B cell (primary cell): Measurements from ENCODE around the gene CRYBA1. TPM values are rescaled to one million over a fixed set of nuclear protein-coding genes. Genes with fewer than 3 reads are reported as not detected.

Experiments
- ATAC-seq: fragments of 200-7000 bp; cut with Tn5 transposase; one replicate; pipeline ENCODE4 v1.10.0; 2021; ENCODE audit warnings: low read depth, mild to moderate bottlenecking, moderate number of reproducible peaks, moderate library complexity
- CTCF ChIA-PET: fragments of 350-600 bp; sonication (Branson Sonifier 250); formaldehyde crosslinking; loops from one replicate; lab custom pipeline; 2021; ENCODE audit warnings: antibody characterized with exemption, inconsistent platforms; lab: Charles Lee
- POLR2A ChIA-PET: fragments of 350-600 bp; sonication (Branson Sonifier 250); formaldehyde crosslinking; loops from one replicate; lab custom pipeline; 2021; ENCODE audit warnings: antibody characterized with exemption; lab: Charles Lee
- DNase-seq: peaks from one replicate; pipeline ENCODE4 v3.0.0; 2013
- H2AFZ ChIP-seq: 2 replicates; pipeline ENCODE4 v1.6.1; 2012; ENCODE audit warnings: mild to moderate bottlenecking, low read depth, low read length; ENCODE audit not compliant: insufficient read depth, poor library complexity, severe bottlenecking
- H3K27ac ChIP-seq, 2 donors: 1 replicate in 1 of 2; 2 replicates in 1 of 2; pipeline ENCODE4 v1.5.1; 2012 to 2013; ENCODE audit warnings: low read length in 2 of 2, mild to moderate bottlenecking in 2 of 2, moderate library complexity in 1 of 2
- H3K27me3 ChIP-seq, 4 experiments: fragments of 200-600 bp in 1 of 4; sonication (generic) in 1 of 4; replicated peaks in 1 of 4; 1 replicate in 2 of 4; 2 replicates in 2 of 4; pipeline versions ENCODE4 v1.6.1 to v1.7.0; 2013 to 2016; ENCODE audit warnings: low read length in 3 of 4, mild to moderate bottlenecking in 2 of 4, mixed read lengths in 1 of 4, moderate library complexity in 1 of 4; ENCODE audit not compliant: insufficient read depth in 4 of 4, control insufficient read depth in 3 of 4; ENCODE audit errors: control extremely low read depth in 1 of 4
- H3K36me3 ChIP-seq, 2 experiments: replicated peaks in 1 of 2; 1 replicate in 1 of 2; 2 replicates in 1 of 2; pipeline versions ENCODE4 v1.6.1 to v1.7.1; 2013; ENCODE audit warnings: low read length in 1 of 2; ENCODE audit not compliant: insufficient read depth in 2 of 2, control insufficient read depth in 1 of 2; ENCODE audit errors: control extremely low read depth in 1 of 2, extremely low read depth in 1 of 2
- H3K4me1 ChIP-seq, 2 donors: fragments of 200-600 bp in 1 of 2; sonication (generic) in 1 of 2; 1 replicate in 1 of 2; 2 replicates in 1 of 2; pipeline versions ENCODE4 v1.5.1 to v1.6.1; 2013 to 2017; ENCODE audit warnings: low read length in 2 of 2; ENCODE audit not compliant: control insufficient read depth in 2 of 2, insufficient read depth in 2 of 2
- H3K4me2 ChIP-seq: replicated peaks from 2 replicates; pipeline ENCODE3; 2012; ENCODE audit warnings: mild to moderate bottlenecking, low read depth, low read length; ENCODE audit not compliant: poor library complexity, severe bottlenecking
- H3K4me3 ChIP-seq, 5 experiments: fragments of 200-600 bp in 1 of 5; sonication (generic) in 1 of 5; 1 replicate in 3 of 5; 2 replicates in 2 of 5; pipeline versions ENCODE4 v1.5.1 to v1.7.0; 2011 to 2016; ENCODE audit warnings: low read length in 4 of 5, mild to moderate bottlenecking in 4 of 5, low read depth in 2 of 5, control low read depth in 1 of 5, moderate library complexity in 1 of 5; ENCODE audit not compliant: insufficient read depth in 1 of 5; ENCODE audit errors: control extremely low read depth in 1 of 5, extremely low read depth in 1 of 5
- H3K79me2 ChIP-seq: fragments of 200-600 bp; sonication (generic); one replicate; pipeline ENCODE4 v1.6.0; 2016; ENCODE audit warnings: low read length; ENCODE audit not compliant: control insufficient read depth, insufficient read depth
- H3K9ac ChIP-seq: fragments of 200-600 bp; sonication (generic); 2 replicates; pipeline ENCODE4 v1.6.1; 2017; ENCODE audit warnings: mild to moderate bottlenecking, low read length, moderate library complexity
- H3K9me3 ChIP-seq, 3 donors: one replicate each; pipeline versions ENCODE4 v1.6.1 to v1.7.1; 2013; ENCODE audit warnings: low read length in 2 of 3; ENCODE audit not compliant: control insufficient read depth in 2 of 3, insufficient read depth in 1 of 3; ENCODE audit errors: control extremely low read depth in 1 of 3
- H4K20me1 ChIP-seq: 2 replicates; pipeline ENCODE4 v1.6.0; 2012; ENCODE audit warnings: mild to moderate bottlenecking, low read length; ENCODE audit not compliant: insufficient read depth, control insufficient read depth, poor library complexity, severe bottlenecking
- H3K27ac Mint-ChIP-seq: one replicate; pipeline ENCODE4 v1.8.0; 2021; ENCODE audit warnings: mixed read lengths
- H3K27me3 Mint-ChIP-seq: one replicate; pipeline ENCODE4 v1.8.0; 2021; ENCODE audit warnings: mixed read lengths
- H3K4me1 Mint-ChIP-seq: one replicate; pipeline ENCODE4 v1.8.0; 2021; ENCODE audit warnings: mixed read lengths
- H3K4me3 Mint-ChIP-seq: one replicate; pipeline ENCODE4 v1.8.0; 2021; ENCODE audit warnings: mixed read lengths
- H3K9me3 Mint-ChIP-seq: one replicate; pipeline ENCODE4 v1.8.0; 2022; ENCODE audit warnings: mixed read lengths; ENCODE audit not compliant: insufficient read depth
- EZH2 ChIP-seq: IDR thresholded peaks from 2 replicates; pipeline ENCODE4 v1.6.1; 2012; ENCODE audit warnings: borderline replicate concordance, low read depth, mild to moderate bottlenecking, moderate library complexity, low read length; ENCODE audit not compliant: insufficient read depth, poor library complexity, severe bottlenecking
- WGBS: methylation state at CpG from one replicate; pipeline ENCODE4 v1.1.5; 2013; ENCODE audit warnings: missing lambda C conversion rate; ENCODE audit not compliant: insufficient coverage; 5-methylcytosine and 5-hydroxymethylcytosine counted together
- intact Hi-C: fragments of 100-400 bp; cut with micrococcal nuclease; formaldehyde crosslinking; loops from one replicate; pipeline ENCODE4 v1.10.0; 2022
- polyA plus RNA-seq: library from polyadenylated mRNA; depleted of rRNA; stranded (reverse); fragments of >200 nt; gene quantifications from 2 replicates; pipeline ENCODE4 v1.2.3, GENCODE V29; 2012
- total RNA-seq, 2 donors: library from RNA; stranded (reverse); fragments of 120-200 nt in 1 of 2; gene quantifications; 1 replicate in 1 of 2; 2 replicates in 1 of 2; pipeline versions ENCODE4 v1.2.3 to v1.2.4, GENCODE V29; 2013 to 2022
- TF ChIP-seq, protein P1 (sequence below): fragments of 200-600 bp; IDR thresholded peaks from one replicate; pipeline ENCODE4 v1.8.0; 2022; ENCODE audit warnings: antibody characterized with exemption, mild to moderate bottlenecking

The CRYBA1 gene
- total and polyA plus RNA-seq, 2 donors (not counting 1 experiment from before 2014, with no cell fraction given) = not detected

DNA sequence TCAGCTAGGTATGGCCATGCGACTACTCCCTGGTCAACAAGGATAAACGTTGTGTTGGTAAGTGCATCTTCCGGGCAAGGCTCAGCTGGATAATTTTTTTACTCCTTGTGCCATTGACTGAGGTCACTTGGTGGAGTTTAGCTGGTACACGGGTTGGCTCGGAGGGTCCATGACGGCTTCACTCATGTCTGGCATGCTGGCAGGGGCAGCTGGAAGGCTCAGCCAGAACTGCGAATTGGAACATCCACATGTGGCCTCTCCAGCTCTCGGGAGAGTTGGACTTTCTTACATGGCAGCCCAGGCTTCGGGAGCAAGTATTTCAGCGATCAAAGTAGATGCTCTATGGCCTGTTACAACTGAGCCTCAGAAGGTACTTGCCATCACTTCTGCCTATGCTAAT, 31.5 kb upstream of the CRYBA1 start:
- intact Hi-C loops = no loop called here
- peaks cover 5 to 12% of the 10 kb centered on the region in 2 donors for H3K4me1 ChIP-seq
- CTCF ChIA-PET = interaction anchor here (0.6 to 14.8 kb wide), 5 partner anchors 10 to 91 kb away, joined by 3 to 304 read pairs (median 4); no protein-coding TSS in a partner anchor
- H3K4me3 Mint-ChIP-seq = no peak overlapping the region
- H3K9me3 Mint-ChIP-seq = no peaks in the 10 kb centered on the region
- H3K36me3 ChIP-seq = no peaks in the 10 kb centered on the region
- ATAC-seq (no peak), DNase-seq (no peak)
- WGBS = 93% methylated on average over 10 of the region's 10 CpGs
- H3K4me2 ChIP-seq = no peak overlapping the region
- H3K4me1 Mint-ChIP-seq = peaks cover 8% of the 10 kb centered on the region
- H3K9me3 ChIP-seq = no peaks in the 10 kb centered on the region
- H3K27me3 ChIP-seq = no peaks in the 10 kb centered on the region
- peaks cover 5% of the 10 kb centered on the region for H3K27me3 Mint-ChIP-seq
- TF ChIP-seq, protein P1, sequence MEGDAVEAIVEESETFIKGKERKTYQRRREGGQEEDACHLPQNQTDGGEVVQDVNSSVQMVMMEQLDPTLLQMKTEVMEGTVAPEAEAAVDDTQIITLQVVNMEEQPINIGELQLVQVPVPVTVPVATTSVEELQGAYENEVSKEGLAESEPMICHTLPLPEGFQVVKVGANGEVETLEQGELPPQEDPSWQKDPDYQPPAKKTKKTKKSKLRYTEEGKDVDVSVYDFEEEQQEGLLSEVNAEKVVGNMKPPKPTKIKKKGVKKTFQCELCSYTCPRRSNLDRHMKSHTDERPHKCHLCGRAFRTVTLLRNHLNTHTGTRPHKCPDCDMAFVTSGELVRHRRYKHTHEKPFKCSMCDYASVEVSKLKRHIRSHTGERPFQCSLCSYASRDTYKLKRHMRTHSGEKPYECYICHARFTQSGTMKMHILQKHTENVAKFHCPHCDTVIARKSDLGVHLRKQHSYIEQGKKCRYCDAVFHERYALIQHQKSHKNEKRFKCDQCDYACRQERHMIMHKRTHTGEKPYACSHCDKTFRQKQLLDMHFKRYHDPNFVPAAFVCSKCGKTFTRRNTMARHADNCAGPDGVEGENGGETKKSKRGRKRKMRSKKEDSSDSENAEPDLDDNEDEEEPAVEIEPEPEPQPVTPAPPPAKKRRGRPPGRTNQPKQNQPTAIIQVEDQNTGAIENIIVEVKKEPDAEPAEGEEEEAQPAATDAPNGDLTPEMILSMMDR = no peak
- TF ChIP-seq EZH2 = no peak
- H3K79me2 ChIP-seq = no peaks in the 10 kb centered on the region
- H3K27ac ChIP-seq = no peak overlapping the region
- POLR2A ChIA-PET = no interaction called here
- no peak overlapping the region for H3K4me3 ChIP-seq
- no peak overlapping the region for H3K27ac Mint-ChIP-seq
- no peak overlapping the region for H3K9ac ChIP-seq
- H4K20me1 ChIP-seq = no peaks in the 10 kb centered on the region
- H2AFZ ChIP-seq = no peak overlapping the region

DNA sequence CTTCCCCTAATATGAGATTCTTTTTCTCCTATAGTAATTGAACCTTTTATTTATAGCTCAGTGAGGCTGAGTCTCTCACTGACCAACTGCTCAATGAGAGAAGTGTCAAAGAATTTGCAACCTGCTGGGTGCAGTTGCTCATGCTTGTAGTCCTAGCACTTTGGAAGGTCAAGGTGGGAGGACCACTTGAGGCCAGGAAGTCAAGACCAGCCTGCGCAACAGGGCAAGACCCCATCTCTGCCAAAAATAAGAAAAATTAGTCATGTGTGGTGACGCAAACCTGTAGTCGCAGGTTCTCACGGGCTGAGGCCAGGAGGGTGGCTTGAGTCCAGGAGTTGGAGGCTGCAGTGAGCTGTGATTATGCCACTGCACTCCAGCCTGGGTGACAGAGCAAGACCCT, 30.9 kb upstream of the CRYBA1 start:
- POLR2A ChIA-PET = no interaction called here
- Histone ChIP-seq H3K27me3 (no peaks in the 10 kb centered on the region), H3K4me2 (no peak overlapping the region), H3K4me3 (no peak overlapping the region), H3K4me1 (peaks cover 5 to 12% of the 10 kb centered on the region in 2 donors), H4K20me1 (no peaks in the 10 kb centered on the region), H3K9me3 (no peaks in the 10 kb centered on the region), H2AFZ (no peak overlapping the region), H3K79me2 (no peaks in the 10 kb centered on the region), H3K27ac (no peak overlapping the region), H3K9ac (no peak overlapping the region), H3K36me3 (no peaks in the 10 kb centered on the region)
- ATAC-seq = no peak
- Mint-ChIP-seq H3K4me3 (no peak overlapping the region), H3K27me3 (peaks cover 5% of the 10 kb centered on the region), H3K9me3 (no peaks in the 10 kb centered on the region), H3K27ac (no peak overlapping the region), H3K4me1 (peaks cover 8% of the 10 kb centered on the region)
- TF ChIP-seq EZH2 = no peak
- TF ChIP-seq, protein P1 = no peak
- no peak for DNase-seq
- intact Hi-C loops = no loop called here
- CTCF ChIA-PET = interaction anchor here (1.2 to 14.8 kb wide), 5 partner anchors 8 to 92 kb away, joined by 3 to 304 read pairs (median 6); no protein-coding TSS in a partner anchor
- 100% methylated on average over 1 of the region's 4 CpGs for WGBS
